ENCODE measurements around the gene CFAP73.

Gene CFAP73

DNA sequence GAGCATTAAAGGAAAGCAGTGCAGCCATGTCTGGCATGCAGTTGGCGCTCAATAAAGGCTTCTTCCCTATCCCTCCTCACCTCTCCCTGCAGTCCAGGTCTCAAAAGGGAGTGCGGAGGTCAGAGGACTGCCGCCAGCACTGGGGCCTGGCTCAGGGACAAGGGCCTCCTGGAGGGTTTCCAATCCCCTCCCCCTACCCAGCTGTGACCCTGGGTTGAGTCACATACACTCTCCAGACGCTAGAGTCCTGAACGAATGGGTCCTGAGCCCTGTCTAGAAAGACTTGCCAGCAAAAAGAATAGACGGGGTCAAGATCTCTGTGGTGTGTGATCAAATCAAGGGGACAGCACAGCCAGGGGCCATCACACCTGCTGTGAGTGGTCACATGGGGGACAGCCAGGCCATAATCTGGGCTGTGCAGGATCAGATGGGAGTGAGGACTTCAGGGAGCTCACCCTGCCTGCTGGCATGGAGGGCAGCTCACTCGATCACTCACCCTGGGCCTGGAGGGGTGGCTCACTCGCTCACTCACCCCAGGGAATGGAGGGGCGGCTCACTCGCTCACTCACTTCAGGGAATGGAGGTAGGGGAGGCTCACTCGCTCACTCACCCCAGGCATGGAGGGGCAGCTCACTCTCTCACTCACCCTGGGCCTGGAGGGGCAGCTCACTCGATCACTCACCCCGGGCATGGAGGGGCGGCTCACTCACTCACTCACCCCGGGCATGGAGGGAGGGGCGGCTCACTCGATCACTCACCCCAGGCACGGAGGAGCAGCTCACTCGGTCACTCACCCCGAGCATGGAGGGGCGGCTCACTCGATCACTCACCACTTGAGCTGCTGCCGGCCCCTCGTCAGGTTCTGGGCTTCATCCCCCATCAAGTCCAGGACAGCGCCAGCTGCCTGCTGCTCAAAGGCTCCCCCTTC is 12.8 kb downstream of the CFAP73 start:
- in situ Hi-C loops (cut with MboI; ENCODE audit: low sequenced_read_pairs) = no loop called here

DNA sequence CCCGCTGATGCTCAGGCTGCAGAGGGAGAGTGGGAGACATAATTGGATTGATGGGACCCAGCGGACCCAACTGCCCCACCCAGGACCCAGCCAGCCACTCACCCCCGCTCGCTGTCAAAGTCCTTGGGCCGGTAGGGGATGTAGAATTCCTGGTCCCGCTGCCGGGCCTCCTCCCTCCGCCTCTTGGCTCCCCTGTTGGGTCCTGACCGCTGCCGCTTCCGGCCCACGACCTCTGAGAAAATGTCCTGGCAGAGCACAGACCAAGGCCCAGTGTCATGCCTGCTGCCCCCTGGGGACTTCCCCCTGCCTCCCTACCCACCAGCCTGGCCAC is 13.5 kb downstream of the CFAP73 start:
- in situ Hi-C loops (cut with MboI; ENCODE audit: low sequenced_read_pairs) = no loop called here

DNA sequence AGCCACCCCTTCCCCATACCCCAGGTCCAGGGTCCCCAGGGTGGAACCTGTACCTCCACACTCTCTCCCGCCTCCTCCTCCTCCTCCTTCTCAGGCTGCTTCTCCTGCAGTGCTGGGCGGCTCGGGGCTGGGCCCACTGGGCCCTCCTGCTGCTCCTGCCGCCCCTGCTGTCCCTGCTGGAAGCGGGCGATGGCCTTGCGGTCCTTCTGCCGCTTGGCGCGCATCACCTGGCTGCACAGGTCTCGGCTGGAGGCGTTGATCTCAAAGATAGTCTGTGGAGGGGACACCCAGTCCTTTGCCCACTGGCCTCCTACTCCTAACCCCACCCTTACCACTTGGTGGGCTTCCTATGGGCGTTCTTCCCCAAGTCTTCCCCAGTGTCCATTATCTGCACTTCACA is 14.5 kb downstream of the CFAP73 start:
- in situ Hi-C loops (cut with MboI; ENCODE audit: low sequenced_read_pairs) = no loop called here

DNA sequence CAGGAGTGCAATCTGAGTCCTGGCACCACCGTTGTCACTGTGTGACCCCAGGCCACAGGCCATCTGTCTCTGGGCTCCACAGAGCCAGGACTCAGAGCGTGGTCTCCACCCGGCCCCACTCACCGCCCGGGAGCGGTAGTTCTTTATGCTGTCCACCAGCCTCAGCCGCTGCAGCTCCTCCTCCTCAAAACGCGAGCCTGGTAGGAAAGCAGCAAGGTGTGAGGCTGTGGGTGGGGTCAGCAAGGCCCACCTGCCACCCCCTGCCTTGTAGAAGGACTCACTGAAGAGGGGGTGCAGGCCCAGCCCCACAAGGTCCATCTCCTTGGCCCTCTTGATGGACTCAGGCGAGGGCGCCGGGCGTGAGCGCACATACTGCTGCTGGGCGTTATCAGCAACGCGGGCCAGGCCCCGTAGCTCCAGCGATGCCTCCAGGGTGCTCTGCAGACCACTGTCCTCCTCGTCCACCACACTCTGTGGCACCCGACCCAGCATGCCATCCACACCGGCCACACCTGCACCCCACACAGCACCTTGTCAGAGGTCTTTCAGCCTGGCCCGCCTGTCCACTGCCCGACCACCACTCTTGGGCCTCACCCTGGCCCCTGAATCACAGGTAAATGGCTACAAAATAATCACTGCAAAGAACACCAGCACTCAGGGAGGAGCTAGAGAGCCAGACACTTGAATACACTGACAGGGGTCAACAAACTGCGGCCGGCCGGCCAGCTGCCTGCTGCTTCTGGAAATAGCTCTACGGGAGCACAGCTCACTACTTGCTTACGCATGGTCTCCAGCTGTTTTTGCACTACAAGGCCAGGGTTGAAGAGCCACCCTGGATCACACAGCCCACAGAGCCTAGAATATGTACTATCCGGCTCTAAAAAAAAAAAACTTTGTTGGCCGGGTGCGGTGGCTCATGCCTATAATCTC is 16.3 kb downstream of the CFAP73 start:
- in situ Hi-C loops (cut with MboI; ENCODE audit: low sequenced_read_pairs) = no loop called here

DNA sequence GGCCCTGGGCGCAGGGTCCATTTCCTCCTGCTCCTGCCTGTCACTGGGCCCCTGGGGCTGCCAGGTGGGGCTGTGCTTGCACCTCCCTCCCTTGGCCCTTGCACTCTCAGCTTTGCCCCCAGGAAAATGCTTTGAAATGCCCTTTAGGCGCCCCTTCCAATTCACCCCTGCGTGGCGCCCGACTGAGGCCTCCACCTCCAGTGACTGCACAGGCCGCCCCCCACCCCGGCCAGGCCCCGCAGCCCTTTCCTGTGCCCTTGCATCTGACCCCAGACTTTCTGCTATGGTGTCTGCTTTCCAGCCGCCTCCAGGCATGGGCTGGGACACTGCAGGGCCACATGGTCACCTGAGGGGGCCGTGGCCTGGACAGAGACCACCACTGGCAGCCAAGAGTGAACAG is 18.3 kb downstream of the CFAP73 start:
- in situ Hi-C loops (cut with MboI; ENCODE audit: low sequenced_read_pairs) = no loop called here

DNA sequence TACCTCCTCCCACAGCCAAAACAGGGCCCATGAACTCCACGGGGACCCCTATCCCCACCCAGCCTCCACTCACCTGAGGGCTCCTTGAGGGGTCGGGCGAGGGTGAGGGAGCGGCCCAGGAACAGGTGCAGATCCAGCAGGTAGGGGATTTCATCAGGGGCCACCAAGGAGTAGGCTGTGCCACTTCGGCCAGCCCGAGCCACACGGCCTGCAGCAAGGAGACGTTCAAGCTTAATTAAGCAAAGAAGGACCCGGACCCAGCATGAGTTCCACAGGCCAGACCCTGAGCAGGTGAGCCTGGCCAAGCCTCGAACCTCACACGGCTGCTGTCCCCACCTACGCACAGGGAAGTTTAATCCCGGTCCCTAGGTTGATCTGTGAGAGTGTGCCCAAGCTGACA is 20.2 kb downstream of the CFAP73 start:
- in situ Hi-C loops (cut with MboI; ENCODE audit: low sequenced_read_pairs) = no loop called here

DNA sequence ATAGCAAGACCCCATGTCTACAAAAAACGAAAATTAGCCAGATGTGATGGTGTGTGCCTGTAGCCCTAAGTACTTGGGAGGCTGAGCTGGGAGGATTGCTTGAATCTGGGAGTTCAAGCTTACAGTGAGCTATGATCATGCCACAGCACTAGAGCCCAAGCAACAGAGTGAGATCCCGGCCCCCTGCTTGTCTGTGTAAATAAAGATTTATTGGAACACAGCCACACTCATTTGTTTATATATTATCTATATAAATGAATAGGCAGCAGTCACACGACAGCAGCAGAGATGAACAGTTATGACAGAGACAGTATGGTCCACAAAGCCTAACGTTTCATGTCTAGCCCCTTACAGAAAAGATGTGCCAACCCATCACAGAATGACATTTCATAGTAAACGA is 20.9 kb downstream of the CFAP73 start:
- in situ Hi-C loops (cut with MboI; ENCODE audit: low sequenced_read_pairs) = no loop called here

DNA sequence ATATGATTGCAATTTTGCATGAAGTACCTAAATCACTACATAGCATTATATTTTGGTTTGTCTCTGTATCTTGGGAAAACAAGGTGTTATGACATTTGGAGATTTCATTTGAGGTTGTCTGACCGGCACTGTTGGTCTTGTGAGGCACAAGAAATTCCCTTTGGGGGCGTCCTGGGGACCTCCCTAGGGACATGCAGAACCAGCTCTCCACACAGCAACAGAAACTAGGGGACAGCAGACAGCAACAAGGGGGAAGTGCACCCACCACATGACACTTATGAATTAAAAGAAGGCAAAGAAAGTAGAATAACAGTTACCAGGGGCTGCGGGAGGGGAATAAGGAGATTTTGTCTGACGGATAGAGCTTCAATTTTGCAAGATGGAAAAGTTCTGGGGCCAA is 21.4 kb downstream of the CFAP73 start:
- in situ Hi-C loops (cut with MboI; ENCODE audit: low sequenced_read_pairs) = no loop called here

DNA sequence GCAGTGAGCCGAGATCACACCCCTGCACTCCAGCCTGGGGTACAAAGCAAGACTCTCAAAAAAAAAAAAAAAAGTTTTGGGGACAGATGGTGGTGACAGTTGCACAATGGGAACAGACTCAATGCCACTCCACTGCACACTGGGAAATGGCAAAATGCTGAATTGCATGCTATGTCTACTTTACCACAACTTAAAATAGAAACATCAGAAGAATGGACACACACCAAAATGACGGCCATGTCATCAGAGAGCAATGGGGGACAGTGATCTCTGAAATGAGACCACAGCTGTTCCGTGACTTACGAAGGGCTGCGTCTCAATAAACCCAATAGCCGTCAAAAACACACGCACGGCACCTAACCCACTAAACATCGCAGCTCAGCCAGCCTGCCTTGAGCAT is 22.0 kb downstream of the CFAP73 start:
- in situ Hi-C loops (cut with MboI; ENCODE audit: low sequenced_read_pairs) = no loop called here

DNA sequence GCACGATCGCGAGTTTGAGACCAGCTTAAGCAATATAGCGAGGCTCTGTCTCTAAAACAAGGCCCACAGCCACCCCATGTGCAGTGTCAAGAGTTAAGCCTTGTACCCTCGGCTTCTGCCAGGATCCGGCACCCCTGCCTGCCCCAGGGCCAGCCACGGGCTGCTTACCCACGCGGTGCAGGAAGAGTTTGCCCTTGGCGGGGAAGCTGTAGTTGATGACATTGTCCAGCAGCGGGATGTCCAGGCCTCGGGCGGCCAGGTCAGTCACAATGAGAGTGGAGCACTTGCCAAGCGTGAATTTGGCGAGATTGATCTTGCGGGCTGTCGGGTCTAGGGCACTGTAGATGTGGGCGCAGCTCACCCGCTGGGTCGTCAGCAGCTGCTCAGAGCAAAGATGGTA is 22.7 kb downstream of the CFAP73 start:
- in situ Hi-C loops (cut with MboI; ENCODE audit: low sequenced_read_pairs) = no loop called here

DNA sequence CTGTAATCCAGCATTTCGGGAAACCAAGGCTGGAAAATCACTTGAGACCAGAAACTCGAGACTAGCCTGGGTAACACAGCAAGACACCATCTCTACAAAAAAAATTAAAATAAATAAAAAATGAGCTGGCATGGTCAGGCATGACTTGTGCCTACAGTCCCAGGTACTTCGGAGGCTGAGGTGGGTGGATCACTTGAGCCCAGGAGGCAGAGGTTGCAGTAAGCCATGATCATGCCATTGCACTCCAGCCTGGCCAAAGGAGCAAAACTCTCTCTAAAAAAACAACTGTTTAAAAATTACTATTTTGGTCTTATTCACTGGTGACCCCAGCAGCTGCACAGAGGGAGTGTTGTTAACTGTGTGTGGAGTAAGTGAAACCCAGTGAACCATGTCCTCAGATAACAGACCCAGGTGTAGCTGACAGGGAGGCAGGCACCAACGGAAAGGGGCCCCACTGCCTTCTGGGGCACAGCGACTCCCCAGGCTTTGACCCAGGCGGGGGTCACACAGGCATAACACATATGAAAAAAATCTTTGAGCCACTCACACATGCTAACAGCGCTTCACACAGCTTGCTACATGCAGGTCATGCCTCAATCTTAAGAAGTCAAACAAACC is 23.7 kb downstream of the CFAP73 start:
- in situ Hi-C loops (cut with MboI; ENCODE audit: low sequenced_read_pairs) = no loop called here

DNA sequence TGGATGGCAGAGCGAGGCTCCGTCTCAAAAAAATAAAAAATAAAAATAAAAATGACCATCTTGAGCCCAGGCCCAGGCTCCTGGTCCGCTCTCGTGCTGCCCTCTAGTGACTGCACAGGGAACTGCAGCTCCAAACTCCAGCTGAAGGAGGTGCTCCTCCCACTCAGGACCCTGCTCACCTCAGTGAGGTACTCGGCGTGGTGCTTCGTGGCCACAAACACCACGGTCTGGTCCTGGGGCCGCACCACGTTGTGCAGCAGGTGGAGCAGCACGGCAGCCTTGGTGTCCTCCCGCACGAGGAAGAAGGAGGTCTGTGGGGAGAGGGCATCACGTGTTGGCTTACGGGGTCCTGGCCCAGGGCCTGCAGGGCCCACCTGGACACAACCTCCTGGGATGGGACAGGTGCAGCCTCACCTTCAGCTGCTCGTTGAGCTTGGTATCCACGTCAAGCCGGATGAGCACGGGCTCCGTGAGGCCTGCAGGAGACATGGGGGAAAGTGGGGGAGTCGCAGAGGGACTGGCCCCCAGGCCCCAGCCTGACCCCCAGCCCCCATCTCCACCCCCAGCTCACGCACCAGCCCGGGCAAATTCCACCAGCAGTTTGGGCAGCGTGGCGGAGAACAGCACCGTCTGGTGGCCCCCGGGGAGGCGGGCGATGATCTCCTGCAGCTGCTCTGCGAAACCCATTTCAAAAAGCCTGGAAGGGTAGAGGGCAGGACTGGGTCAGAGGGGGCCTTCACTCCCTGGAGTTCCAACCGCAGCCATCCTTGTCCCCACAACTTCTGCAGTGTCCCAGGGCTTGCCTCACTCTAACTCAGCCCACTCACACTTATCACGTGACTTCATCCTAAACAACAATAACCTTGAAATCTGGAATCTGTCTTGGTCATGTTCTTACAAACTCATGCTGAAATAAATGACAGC is 25.2 kb downstream of the CFAP73 start:
- in situ Hi-C loops (cut with MboI; ENCODE audit: low sequenced_read_pairs) = no loop called here

DNA sequence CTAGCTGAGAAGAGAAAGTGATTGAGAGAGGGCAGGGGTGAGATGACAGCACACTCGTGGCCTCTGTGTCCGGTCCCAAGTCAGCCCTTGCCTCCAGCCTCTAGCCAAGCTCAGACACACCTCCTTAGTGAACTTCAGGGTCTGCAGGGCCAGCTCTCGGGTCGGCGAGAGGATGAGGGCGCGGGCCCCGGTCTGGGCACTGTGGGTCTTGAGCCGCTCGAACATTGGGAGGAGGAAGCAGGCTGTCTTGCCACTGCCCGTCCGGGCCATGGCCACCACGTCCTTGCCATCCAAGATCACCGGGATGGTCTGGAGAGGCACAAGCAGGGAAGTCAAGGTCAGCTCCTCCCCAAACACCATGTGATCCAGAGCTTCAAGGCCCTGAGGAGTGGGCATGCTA is 29.5 kb downstream of the CFAP73 start:
- in situ Hi-C loops (cut with MboI; ENCODE audit: low sequenced_read_pairs) = no loop called here

DNA sequence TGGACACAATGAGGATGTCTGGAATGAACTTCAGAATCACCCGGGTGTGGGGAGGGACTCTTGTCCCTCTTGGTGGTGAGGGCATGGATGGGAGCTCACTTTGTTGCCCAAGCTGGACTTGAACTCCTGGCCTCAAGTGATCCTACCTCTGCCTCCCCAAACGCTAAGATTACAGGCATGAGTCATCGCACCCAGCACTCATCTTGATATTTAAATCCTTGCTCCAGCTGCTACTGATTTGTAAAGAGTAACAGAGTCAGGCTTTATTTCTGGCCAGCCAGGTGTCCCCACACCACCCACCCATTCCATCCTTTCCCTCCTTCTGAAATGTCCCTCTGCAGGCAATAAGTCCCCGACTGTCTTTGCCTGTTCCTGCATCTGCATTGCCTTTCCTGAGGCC is 30.8 kb downstream of the CFAP73 start:
- in situ Hi-C loops (cut with MboI; ENCODE audit: low sequenced_read_pairs) = no loop called here

DNA sequence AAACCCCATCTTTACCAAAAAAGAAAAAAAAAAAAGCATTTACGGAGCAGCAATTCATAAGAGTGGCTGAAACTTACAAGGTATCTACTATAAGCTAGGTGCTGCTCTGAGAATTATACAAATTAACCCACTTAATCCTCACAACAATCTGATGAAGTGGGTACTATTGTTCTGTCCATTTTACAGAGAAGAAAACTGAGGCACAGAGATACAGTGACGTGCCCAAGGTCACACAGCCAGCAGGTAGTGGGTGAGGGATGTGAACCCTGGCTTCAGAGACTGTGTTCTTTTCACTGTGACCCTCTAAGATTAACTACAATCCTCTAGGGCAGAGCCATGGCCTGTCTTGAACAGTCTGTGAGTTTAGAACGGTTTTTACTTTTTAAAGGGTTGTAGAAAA is 32.5 kb downstream of the CFAP73 start:
- in situ Hi-C loops (cut with MboI; ENCODE audit: low sequenced_read_pairs) = no loop called here

DNA sequence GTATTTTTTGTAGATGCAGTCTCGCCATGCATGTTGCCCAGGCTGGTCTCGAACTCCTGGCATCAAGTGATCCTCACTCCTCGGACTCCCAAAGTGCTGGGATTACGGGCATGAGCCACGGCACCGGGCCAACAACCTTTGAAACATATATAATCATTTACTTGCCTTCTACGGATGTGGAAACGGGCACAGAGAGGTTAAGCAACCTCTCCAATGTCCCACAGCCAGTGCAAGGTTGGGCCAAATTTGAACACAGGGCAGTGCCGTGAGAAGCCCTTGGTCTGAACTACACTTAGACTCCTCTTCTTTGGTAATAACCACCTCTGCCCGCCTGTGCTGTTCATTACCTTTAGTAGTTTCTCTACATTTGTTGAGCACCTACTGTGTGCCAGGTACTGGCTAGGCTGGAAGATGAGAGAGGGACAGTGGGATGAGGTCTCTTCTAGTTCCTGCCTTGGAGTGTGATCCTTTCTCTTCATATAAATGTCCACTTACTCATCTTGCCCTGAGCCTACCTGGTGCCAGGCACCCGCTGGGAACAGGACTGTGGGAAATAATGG is 33.6 kb downstream of the CFAP73 start:
- in situ Hi-C loops (cut with MboI; ENCODE audit: low sequenced_read_pairs) = no loop called here

DNA sequence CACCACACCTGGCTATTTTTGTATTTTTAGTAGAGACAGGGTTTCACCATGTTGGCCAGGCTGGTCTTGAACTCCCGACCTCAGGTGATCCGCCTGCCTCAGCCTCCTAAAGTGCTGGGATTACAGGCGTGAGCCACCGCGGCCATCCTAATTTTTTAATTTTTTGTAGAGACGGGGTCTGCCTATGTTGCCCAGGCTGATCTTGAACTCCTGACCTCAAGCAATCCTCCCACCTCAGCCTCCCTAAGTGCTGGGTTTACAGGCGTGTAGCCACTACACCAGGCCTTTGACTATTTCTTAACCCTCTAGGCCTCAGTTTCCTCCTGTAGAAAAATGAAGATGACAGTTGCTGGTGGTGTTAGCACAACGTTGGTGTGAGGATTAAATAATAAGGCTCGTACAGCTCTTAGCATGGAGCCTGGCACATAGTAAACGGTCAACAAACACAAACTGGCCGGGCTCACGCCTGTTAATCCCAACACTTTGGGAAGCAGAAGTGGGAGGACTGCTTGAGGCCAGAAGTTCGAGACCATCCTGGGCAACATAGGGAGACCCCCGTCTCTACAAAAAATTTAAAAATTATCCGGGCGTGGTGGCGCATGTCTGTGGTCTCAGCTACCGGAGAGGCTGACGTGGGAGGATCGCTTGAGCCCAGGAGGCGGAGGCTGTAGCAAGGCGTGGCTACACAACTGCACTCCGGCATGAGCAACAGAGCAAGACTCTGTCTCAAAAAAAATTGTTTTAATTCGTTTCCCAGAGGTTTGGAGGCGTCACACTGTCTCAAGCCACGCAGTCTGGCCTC is 34.8 kb downstream of the CFAP73 start:
- in situ Hi-C loops (cut with MboI; ENCODE audit: low sequenced_read_pairs) = no loop called here

DNA sequence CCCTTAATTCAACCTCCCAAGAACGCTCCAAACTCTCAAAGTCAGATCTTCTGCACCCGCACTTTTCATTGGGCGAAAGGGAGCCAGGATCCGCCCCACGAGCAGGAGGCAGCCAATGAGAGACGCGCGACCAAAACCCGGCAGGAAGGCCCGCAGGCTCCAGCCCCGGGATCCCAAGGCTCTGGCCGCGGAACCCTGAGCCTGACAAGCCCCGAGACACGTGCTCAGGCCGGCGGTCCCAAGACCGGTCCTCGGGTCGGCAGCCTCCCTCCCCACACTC is 35.3 kb downstream of the CFAP73 start:
- in situ Hi-C loops (cut with MboI; ENCODE audit: low sequenced_read_pairs) = no loop called here

DNA sequence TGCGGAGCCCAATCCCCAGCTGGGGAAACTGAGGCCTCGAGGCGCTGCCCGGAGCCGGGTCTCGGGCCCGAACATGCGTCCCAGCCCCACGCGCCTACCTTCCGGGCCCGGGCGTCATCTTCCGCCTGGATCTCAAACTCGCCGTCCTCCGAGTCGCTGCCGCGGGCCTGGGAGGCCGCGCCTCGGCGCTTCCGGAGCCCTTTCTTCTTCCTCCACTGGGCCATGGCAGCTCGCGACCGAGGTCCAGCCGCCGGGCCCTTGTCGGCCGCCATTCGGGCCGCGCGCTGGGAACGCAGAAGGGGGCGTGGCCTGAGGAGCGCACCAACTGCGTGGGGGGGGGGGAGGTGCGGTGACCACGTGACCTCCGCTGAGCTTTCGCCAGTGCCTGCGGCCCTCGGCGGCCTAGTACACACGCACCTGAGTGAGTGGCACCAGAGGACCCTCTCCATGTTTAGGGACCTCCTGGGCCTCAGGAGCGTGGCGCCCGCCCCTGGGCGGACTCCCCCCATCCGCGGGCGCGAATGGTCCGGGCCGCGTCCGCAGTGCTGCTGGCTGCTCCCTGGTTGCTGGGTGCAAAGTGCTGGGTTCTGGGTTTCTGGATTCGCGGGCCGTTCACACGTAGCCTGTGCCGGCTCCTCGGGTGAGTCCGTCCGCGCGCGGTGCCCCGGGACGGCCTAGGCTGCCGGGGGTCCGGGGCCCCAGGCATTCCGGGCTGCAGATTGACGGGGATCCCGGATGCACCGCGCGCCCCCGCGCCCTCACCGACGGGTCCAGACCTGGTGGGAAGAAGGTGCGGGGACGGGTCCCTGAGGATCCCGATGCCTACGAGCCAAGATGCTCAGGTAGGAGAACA is 35.9 kb downstream of the CFAP73 start, which contains the start of the genes DDX54 and RITA1:
Gene DDX54, minus strand, starts transcription at position 299 of the 853 bp plus-strand sequence. Its CDS starts 27 bp downstream, at position 272.
Gene RITA1, plus strand, starts transcription at position 542 of the 853 bp plus-strand sequence. CDS start 1,026 bp downstream, outside the sequence.
- in situ Hi-C loops (cut with MboI; ENCODE audit: low sequenced_read_pairs) = no loop called here

Measured in hTERT RPE-1 (cell line).